Right atrium auricular region (tissue), 2 donors: Measurements from ENCODE around the gene MICALL2. TPM values are rescaled to one million over a fixed set of nuclear protein-coding genes. Genes with fewer than 3 reads are reported as not detected.
A peak's percentile ranks its signal among the peaks of the same experiment; 100 is the strongest.

ENCODE experiments used
- DNase-seq: peaks from one replicate; pipeline ENCODE4 v3.0.0-alpha.2; 2019; ENCODE audit warnings: low spot score
- H3K27ac ChIP-seq, 2 donors: fragments of 200-600 bp; sonication (generic); 1 replicate in 1 of 2; 2 replicates in 1 of 2; pipeline ENCODE4 v1.5.1; 2016 to 2019
- H3K27me3 ChIP-seq, 2 donors: fragments of 200-600 bp; sonication (generic); one replicate each; pipeline versions ENCODE4 v1.5.1 to v1.6.0; 2017 to 2019
- H3K36me3 ChIP-seq: fragments of 200-600 bp; sonication (generic); one replicate; pipeline ENCODE4 v1.5.1; 2016
- H3K4me1 ChIP-seq, 2 donors: fragments of 200-600 bp; sonication (generic); one replicate each; pipeline versions ENCODE4 v1.5.1 to v1.6.0; 2017 to 2019
- H3K4me3 ChIP-seq, 2 donors: fragments of 200-600 bp; sonication (generic); 1 replicate in 1 of 2; 2 replicates in 1 of 2; pipeline ENCODE4 v1.5.1; 2017 to 2019; ENCODE audit warnings: mild to moderate bottlenecking in 1 of 2, moderate library complexity in 1 of 2
- H3K9me3 ChIP-seq, 2 donors: fragments of 200-600 bp; sonication (generic); one replicate each; pipeline ENCODE4 v1.5.1; 2019
- total RNA-seq, 2 donors: library from RNA; depleted of rRNA; stranded (reverse); fragments of >200 nt; gene quantifications; one replicate each; pipeline ENCODE4 v1.1.0, GENCODE V29; 2016
- TF ChIP-seq, protein P1 (sequence below), 2 donors: fragments of 200-600 bp; sonication (generic); IDR thresholded peaks; one replicate each; pipeline ENCODE4 v1.5.1; 2019; ENCODE audit warnings: antibody characterized with exemption in 2 of 2

The MICALL2 gene
- total RNA-seq, 2 donors from 2014 or later: 3.6 to 9.4 TPM

DNA sequence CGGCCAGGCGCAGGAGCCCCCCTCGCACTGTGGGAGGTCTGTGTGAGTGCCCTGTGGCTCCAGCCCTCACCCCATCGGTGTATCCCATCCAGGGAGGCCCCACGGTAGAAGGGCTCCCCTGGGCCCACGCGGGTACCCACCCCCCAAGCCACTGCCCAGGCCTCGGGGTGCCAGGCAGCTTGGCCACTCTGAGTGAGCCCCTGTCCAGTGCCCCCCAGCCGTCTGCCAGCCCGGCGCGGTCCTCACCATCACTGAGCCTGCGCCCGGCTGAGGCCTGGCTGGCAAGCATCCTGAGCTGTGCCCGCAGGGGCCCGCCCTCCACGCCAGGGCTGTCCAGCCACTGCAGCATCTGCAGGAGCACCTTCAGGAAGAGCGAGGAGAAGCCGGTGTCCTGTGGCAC, 19.2 kb upstream of the MICALL2 start:
- Histone ChIP-seq H3K4me1 (peaks cover 0 to 5% of the 10 kb centered on the region in 2 donors), H3K4me3 (no peak overlapping the region), H3K27me3 (no peaks in the 10 kb centered on the region), H3K36me3 (peaks cover 76% of the 10 kb centered on the region), H3K27ac (no peak overlapping the region), H3K9me3 (no peaks in the 10 kb centered on the region)
- TF ChIP-seq, protein P1, sequence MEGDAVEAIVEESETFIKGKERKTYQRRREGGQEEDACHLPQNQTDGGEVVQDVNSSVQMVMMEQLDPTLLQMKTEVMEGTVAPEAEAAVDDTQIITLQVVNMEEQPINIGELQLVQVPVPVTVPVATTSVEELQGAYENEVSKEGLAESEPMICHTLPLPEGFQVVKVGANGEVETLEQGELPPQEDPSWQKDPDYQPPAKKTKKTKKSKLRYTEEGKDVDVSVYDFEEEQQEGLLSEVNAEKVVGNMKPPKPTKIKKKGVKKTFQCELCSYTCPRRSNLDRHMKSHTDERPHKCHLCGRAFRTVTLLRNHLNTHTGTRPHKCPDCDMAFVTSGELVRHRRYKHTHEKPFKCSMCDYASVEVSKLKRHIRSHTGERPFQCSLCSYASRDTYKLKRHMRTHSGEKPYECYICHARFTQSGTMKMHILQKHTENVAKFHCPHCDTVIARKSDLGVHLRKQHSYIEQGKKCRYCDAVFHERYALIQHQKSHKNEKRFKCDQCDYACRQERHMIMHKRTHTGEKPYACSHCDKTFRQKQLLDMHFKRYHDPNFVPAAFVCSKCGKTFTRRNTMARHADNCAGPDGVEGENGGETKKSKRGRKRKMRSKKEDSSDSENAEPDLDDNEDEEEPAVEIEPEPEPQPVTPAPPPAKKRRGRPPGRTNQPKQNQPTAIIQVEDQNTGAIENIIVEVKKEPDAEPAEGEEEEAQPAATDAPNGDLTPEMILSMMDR (IDR thresholded peaks at IDR 0.05): no peak
- DNase-seq: no peak

DNA sequence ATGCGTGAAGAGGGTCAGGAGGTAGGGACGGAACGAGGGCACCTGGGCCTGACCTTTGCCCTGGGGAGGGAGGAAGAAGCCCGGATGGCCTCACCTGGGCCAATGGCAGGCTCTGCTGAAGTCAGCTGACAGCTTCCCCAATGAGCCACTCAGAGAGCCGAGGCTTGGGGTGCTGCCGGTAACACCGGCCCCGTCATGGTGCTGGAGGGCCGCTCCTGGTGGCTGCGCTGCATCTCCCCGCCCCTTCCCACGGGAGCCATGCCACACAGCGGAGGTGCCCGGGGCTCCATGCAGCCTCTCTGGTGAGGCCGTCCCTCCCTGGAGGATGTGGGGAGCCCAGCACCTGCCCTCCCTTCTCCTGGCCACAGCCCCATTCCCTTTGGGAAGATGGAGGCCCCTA, 17.6 kb upstream of the MICALL2 start:
- DNase-seq: no peak
- Histone ChIP-seq H3K27me3 (no peaks in the 10 kb centered on the region), H3K4me3 (no peak overlapping the region), H3K36me3 (peaks cover 76% of the 10 kb centered on the region), H3K9me3 (no peaks in the 10 kb centered on the region), H3K27ac (no peak overlapping the region), H3K4me1 (peaks cover 0 to 5% of the 10 kb centered on the region in 2 donors)
- TF ChIP-seq, protein P1 (IDR thresholded peaks at IDR 0.05): no peak

DNA sequence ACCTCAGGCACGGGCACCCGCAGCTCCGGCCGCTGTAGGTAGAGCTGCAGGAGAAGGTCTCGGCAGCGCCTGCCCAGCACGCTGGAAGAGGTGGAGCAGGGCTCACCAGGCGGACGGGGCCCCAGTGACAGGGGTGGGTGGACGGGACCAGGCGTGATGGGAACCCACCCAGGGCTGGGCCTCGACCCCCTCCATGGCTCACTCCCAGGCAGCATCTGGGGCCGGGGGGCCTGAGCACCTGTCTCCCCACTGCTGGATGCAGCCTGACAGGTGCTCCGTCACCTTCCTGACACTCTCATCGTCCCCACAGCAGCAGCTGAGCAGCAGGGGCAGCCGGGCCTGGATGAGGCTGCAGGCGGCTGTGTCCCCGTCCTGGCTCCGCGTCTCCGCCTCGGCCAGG, 16.7 kb upstream of the MICALL2 start:
- TF ChIP-seq, protein P1 (IDR thresholded peaks at IDR 0.05): no peak
- DNase-seq: no peak
- H3K4me3 ChIP-seq: no peak overlapping the region
- peaks cover 82% of the 10 kb centered on the region for H3K36me3 ChIP-seq
- H3K27ac ChIP-seq: no peak overlapping the region
- H3K9me3 ChIP-seq: no peaks in the 10 kb centered on the region
- no peaks in the 10 kb centered on the region for H3K27me3 ChIP-seq
- H3K4me1 ChIP-seq: peaks cover 0 to 5% of the 10 kb centered on the region in 2 donors

DNA sequence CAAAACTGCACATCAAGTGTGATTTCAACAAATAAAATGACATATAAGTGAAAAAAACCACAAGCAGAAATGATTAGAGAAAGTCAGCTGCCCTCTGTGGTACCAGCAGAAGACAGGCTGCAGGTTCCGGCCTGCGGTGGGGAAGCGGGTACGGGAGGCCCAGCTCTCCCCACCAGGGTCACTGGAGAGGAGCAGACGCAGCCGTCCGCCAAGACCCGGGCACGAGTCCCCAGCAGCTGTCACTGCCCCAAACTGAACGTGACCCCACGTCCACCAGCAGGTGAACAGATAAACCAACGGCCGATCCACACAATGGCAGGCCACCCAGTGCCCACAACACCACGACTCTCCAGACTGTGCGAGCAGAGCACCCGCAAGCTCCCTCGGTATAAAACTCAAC, 16.1 kb upstream of the MICALL2 start:
- no peak overlapping the region for H3K27ac ChIP-seq
- H3K36me3 ChIP-seq: peaks cover 82% of the 10 kb centered on the region
- no peaks in the 10 kb centered on the region for H3K9me3 ChIP-seq
- no peak overlapping the region for H3K4me3 ChIP-seq
- H3K27me3 ChIP-seq: no peaks in the 10 kb centered on the region
- TF ChIP-seq, protein P1 (IDR thresholded peaks at IDR 0.05): no peak
- H3K4me1 ChIP-seq: peaks cover 0 to 5% of the 10 kb centered on the region in 2 donors
- no peak for DNase-seq

DNA sequence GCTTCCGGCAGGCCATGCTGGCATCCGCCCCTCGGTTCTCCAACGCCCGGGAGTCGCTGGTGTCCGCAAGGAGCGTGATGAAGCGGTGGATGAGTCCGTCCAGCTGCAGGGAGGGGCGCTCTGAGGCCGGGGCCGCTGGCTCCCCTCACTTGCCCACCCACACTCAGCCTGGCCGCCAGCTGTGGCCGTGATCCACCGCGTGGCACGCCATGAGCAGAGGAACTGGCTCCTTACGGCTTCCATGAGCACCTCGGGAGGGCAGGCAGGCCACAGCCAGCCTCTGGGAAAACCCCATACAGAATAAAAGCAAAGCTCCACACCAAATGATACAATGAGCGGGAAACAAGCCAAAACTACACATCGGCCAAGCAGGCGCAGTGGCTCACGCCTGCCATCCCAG, 15.5 kb upstream of the MICALL2 start:
- Histone ChIP-seq H3K36me3 (peaks cover 82% of the 10 kb centered on the region), H3K4me3 (no peak overlapping the region), H3K27me3 (no peaks in the 10 kb centered on the region), H3K9me3 (no peaks in the 10 kb centered on the region), H3K4me1 (peaks cover 0 to 5% of the 10 kb centered on the region in 2 donors), H3K27ac (peak overlapping the region in 1 of 2 donors; percentile 4)
- DNase-seq: no peak
- TF ChIP-seq, protein P1 (IDR thresholded peaks at IDR 0.05): no peak

DNA sequence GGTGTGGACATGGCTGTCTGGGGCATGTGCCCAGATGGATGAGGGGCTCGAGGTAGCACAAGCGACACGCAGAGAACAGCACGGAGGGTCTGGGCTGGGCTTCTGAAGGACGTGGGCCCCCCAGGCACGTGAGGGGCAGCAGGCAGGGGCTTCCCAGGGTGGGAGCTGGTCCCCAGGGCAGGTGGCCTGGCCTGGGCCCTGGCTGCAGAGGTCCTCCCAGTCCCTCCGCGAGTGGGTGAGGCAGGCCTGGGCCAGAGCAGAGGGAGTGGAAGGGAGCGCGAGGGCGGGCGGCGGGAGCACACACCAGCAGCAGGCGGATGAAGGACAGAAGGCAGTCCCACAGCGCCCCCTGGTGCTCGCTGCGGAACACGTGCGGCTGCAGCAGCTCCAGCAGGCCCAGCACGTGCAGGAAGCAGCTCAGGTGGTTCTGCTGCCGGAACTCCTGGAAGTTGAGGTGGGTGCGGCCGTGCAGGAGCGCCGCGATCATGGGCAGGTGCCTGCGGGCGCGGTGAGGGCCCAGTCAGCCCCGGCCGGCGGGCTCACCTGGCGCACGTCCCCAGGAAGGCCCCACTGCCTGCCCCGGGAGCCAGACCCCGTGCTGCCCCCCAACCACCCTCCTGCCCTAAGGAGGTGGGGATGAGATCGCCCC, 14.7 kb upstream of the MICALL2 start:
- no peak overlapping the region for H3K27ac ChIP-seq
- H3K27me3 ChIP-seq: no peaks in the 10 kb centered on the region
- no peak overlapping the region for H3K4me3 ChIP-seq
- H3K9me3 ChIP-seq: no peaks in the 10 kb centered on the region
- TF ChIP-seq, protein P1 (IDR thresholded peaks at IDR 0.05): peak; percentile 89 to 97
- peak; percentile 86 for DNase-seq
- peaks cover 74% of the 10 kb centered on the region for H3K36me3 ChIP-seq
- H3K4me1 ChIP-seq: peaks cover 0 to 5% of the 10 kb centered on the region in 2 donors
